Neutrophil (primary cell): ENCODE data around the gene PNMA1.

ENCODE experiments used
- H3K27ac ChIP-seq: fragments of 200-600 bp; sonication (generic); 2 replicates; pipeline ENCODE4 v1.5.1; 2016; ENCODE audit warnings: mild to moderate bottlenecking, moderate library complexity
- H3K27me3 ChIP-seq: fragments of 200-600 bp; sonication (generic); 2 replicates; pipeline ENCODE4 v1.6.0; 2016; ENCODE audit warnings: mild to moderate bottlenecking
- H3K36me3 ChIP-seq: fragments of 200-600 bp; sonication (generic); 2 replicates; pipeline ENCODE4 v1.5.1; 2017
- H3K4me1 ChIP-seq, 2 experiments: fragments of 200-600 bp in 1 of 2; sonication (generic) in 1 of 2; 1 replicate in 1 of 2; 2 replicates in 1 of 2; pipeline versions ENCODE4 v1.5.1 to v1.6.1; 2013 to 2016; ENCODE audit warnings: low read depth in 1 of 2, low read length in 1 of 2, mild to moderate bottlenecking in 1 of 2, moderate library complexity in 1 of 2; ENCODE audit not compliant: control insufficient read depth in 1 of 2, insufficient read depth in 1 of 2
- H3K4me3 ChIP-seq, 2 experiments: fragments of 200-600 bp in 1 of 2; sonication (generic) in 1 of 2; 1 replicate in 1 of 2; 2 replicates in 1 of 2; pipeline ENCODE4 v1.5.1; 2013 to 2016; ENCODE audit warnings: low read depth in 1 of 2, low read length in 1 of 2, mild to moderate bottlenecking in 1 of 2, moderate library complexity in 1 of 2
- H3K9me3 ChIP-seq: fragments of 200-600 bp; sonication (generic); 2 replicates; pipeline ENCODE4 v1.5.1; 2016
- TF ChIP-seq, protein P1 (sequence below): fragments of 200-600 bp; sonication (generic); IDR thresholded peaks from 2 replicates; pipeline ENCODE4 v1.5.1; 2016; ENCODE audit warnings: antibody characterized with exemption

The PNMA1 gene

GRCh38 chr14:73662487-73662943 lies 51.7 kb downstream of the PNMA1 start:
- TF ChIP-seq, protein P1, sequence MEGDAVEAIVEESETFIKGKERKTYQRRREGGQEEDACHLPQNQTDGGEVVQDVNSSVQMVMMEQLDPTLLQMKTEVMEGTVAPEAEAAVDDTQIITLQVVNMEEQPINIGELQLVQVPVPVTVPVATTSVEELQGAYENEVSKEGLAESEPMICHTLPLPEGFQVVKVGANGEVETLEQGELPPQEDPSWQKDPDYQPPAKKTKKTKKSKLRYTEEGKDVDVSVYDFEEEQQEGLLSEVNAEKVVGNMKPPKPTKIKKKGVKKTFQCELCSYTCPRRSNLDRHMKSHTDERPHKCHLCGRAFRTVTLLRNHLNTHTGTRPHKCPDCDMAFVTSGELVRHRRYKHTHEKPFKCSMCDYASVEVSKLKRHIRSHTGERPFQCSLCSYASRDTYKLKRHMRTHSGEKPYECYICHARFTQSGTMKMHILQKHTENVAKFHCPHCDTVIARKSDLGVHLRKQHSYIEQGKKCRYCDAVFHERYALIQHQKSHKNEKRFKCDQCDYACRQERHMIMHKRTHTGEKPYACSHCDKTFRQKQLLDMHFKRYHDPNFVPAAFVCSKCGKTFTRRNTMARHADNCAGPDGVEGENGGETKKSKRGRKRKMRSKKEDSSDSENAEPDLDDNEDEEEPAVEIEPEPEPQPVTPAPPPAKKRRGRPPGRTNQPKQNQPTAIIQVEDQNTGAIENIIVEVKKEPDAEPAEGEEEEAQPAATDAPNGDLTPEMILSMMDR = no peak
- H3K27me3 ChIP-seq = no peaks in the 10 kb centered on the region
- no peak overlapping the region for H3K4me3 ChIP-seq
- H3K4me1 ChIP-seq = no peaks in the 10 kb centered on the region
- H3K36me3 ChIP-seq = no peaks in the 10 kb centered on the region
- no peak overlapping the region for H3K27ac ChIP-seq
- no peaks in the 10 kb centered on the region for H3K9me3 ChIP-seq

DNA sequence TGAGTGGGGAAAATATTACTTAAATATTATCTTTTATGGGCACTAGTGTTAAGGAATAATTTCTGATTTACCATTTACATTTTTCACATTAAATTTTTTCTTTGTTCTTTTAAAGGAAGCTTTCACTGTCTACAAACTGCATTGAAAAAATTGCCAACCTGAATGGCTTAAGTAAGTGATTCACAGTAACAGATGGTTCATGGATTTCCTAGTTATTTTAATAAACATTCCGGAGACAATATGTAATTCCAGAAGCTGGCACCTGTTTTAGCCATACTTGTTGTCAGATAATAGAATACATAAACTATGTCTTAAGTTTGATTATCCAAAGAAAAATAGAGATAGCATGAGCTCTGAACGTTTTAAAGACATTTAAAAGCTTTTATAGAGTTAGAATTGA lies 52.3 kb downstream of the PNMA1 start:
- Histone ChIP-seq H3K27me3 (no peaks in the 10 kb centered on the region), H3K27ac (no peak overlapping the region), H3K4me1 (no peaks in the 10 kb centered on the region), H3K36me3 (no peaks in the 10 kb centered on the region), H3K4me3 (no peak overlapping the region), H3K9me3 (no peaks in the 10 kb centered on the region)
- TF ChIP-seq, protein P1 = no peak
